Hepatocyte (in vitro differentiated cells): Measurements from ENCODE around the gene CD8B.

Source experiments
- CTCF ChIP-seq: fragments of 200-600 bp; sonication (generic); IDR thresholded peaks from 2 replicates; pipeline ENCODE4 v1.5.1; 2016; ENCODE audit warnings: antibody characterized with exemption, mild to moderate bottlenecking; ENCODE audit not compliant: poor library complexity
- EZH2 ChIP-seq: fragments of 200-600 bp; sonication (generic); IDR thresholded peaks from 2 replicates; pipeline ENCODE4 v1.6.1; 2016; ENCODE audit warnings: antibody characterized with exemption, mild to moderate bottlenecking, borderline replicate concordance
- EZH2phosphoT487 ChIP-seq: fragments of 200-600 bp; sonication (generic); IDR thresholded peaks from one replicate; pipeline ENCODE4 v1.6.1; 2018; ENCODE audit warnings: antibody characterized with exemption, mild to moderate bottlenecking, low read depth, moderate library complexity; ENCODE audit not compliant: unreplicated experiment, severe bottlenecking

DNA sequence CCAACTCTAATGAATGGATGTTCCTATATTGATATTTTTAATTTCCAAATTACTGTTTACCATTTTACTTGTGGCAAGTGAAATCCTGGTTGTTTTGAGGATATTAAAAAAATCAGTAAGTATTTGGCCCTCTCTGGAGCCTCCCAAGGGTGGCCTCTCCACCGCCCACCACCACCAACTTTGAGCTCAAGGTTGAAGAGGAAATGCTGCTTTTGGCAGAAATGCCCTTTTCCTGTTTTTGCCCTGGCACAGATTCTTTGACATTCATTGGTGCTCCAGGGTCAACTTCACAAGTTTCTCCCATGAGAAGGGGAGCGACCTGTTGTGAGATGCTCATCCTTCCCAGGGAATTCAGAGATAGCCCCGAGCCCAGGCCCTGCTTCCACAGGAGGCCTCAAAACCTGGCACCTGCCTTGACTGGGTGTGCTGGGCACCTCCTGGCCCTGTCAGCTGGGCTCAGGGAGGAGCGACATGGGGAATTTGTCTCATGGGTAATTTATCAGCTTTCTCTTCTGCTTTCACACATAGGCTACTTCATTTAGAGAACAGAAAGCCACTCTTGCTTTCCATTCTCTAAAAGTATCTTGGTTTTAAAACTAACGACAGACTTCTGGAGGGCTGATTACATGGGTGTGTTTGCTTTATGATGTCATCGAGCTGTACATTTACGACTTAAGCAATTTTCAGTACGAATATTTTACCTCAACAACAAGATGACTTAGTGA, 77.9 kb downstream of the CD8B start:
- no peak for TF ChIP-seq CTCF
- no peak for TF ChIP-seq EZH2
- no peak for TF ChIP-seq EZH2phosphoT487
